Upper lobe of left lung (tissue), 4 donors: Measurements from ENCODE around the gene ZNF407.

Experiments used
- CTCF ChIP-seq, 6 experiments: fragments of 450-650 bp in 4 of 6; fragments of 200-600 bp in 2 of 6; sonication (generic) in 2 of 6; IDR thresholded peaks; one replicate each; pipeline ENCODE4 v1.5.1; 2016 to 2019; ENCODE audit warnings: antibody characterized with exemption in 6 of 6
- POLR2A ChIP-seq, 4 donors: fragments of 450-650 bp; IDR thresholded peaks; one replicate each; pipeline ENCODE4 v1.5.1; 2016 to 2017; ENCODE audit warnings: antibody characterized with exemption in 4 of 4, mild to moderate bottlenecking in 2 of 4
- POLR2AphosphoS5 ChIP-seq, 2 donors: sonication (generic); formaldehyde crosslinking; IDR thresholded peaks; one replicate each; pipeline ENCODE4 v1.5.1; 2017; ENCODE audit warnings: antibody characterized with exemption in 2 of 2

- no peak for TF ChIP-seq CTCF (IDR thresholded peaks at IDR 0.05)
- TF ChIP-seq POLR2AphosphoS5 (IDR thresholded peaks at IDR 0.05), result no peak
- no peak for TF ChIP-seq POLR2A (IDR thresholded peaks at IDR 0.05)
Measured at GRCh38 chr18:74608681-74609080, 11.0 kb downstream of the ZNF407 start.
